Globus pallidus (tissue), 1 donor: Measurements from ENCODE around the gene ST8SIA1.
"Not testable (repeated sequence)": the region's sequence is repeated elsewhere in the genome, so short reads cannot be mapped to it uniquely, and the experiment has no call there.

ENCODE experiments used
- DNase-seq: peaks from one replicate; pipeline ENCODE4 v3.0.0-alpha.2; 2015; ENCODE audit warnings: low spot score

The ST8SIA1 gene, protein sequence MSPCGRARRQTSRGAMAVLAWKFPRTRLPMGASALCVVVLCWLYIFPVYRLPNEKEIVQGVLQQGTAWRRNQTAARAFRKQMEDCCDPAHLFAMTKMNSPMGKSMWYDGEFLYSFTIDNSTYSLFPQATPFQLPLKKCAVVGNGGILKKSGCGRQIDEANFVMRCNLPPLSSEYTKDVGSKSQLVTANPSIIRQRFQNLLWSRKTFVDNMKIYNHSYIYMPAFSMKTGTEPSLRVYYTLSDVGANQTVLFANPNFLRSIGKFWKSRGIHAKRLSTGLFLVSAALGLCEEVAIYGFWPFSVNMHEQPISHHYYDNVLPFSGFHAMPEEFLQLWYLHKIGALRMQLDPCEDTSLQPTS

DNA sequence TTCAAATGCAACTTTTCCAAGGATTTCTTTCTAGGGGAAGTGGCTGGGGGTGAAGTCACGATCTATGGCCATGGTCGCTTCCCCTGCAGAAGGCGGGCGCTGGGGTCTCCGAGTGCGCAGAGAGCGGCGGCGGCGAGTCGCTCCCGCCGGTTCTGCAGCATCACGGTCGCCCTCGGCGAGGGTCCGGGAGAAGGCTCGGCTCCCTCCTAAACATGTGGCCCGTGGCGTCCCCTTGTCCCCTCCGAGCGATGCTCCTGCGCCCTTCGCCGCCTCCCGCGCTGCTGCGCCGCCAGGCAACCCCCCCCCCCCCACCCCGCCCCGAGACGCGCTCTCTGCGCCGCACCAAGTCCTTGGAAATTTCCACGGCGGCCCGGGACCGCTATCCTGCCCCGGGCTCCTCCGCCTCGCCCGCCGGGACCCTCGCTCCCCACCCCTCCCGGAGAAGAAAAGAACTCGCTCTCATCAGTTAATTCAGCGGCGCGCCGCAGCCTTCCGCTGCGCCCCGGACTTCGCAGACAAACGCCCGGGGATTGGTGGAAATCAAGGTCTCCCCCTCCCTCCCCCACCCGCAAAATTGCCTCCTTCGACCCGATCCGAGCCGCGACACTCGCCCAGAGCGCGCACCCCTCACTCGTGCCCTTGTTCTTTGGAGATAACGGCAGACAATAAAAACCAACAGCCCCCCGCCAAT lies at the start of gene ST8SIA1:
Gene ST8SIA1, minus strand, starts transcription at position 298 of the 691 bp plus-strand sequence. CDS start 475 bp downstream, outside the sequence.
- no peak for DNase-seq

DNA sequence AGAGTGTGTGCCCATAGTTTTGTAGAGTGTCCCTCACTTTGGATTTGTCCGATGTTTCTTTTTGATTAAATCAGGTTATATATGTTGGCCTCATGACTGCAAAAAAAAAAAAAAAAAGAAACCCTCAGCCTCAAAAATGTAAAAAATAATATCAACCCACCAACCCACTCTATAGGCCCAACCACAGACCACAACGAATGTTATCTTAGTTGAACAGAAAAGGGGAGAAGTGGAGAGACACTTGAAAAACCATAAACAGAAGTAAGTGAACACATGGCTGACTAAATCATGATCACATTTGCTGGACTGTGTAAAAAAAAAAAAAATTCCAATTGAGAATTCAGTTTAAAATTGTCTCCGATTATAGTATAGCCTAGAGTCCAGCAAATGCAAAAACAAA lies 45.5 kb upstream of the ST8SIA1 start:
- DNase-seq = no peak

DNA sequence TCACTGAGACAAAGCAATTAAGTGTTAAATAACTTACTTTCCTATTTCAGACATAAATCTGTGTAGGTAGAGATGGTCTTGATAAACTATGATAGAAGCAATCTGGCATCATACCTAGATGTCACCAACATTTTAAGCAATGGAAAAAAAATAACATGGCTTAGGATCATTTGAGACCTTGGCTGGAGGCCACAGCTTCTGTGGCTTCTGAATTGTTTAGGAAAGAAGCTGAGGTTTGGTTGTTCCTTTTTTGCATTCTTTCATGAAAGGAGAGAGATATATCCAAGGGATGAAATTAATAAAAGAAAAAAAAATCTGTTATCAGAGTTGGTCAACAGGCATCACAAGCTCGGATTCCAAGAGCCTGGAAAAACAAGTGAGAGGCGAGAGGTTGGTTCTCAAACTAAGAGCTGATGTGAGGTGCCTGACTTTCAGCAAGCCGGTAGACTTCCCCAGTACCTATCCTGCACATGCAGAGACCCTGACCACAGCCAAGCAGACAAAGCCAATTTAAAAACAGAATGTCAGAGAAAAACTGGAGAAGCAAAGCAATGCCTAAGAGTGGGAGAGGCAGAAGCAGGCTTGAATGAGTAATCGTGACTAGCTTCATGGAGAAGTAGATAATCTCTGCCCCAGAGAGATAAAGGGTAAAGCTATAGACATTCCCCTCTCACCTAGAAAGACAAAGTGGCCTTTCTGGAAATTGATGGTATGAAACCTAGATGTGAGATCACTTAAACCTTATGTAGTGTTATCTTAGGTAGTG lies 43.4 kb upstream of the ST8SIA1 start:
- no peak for DNase-seq

DNA sequence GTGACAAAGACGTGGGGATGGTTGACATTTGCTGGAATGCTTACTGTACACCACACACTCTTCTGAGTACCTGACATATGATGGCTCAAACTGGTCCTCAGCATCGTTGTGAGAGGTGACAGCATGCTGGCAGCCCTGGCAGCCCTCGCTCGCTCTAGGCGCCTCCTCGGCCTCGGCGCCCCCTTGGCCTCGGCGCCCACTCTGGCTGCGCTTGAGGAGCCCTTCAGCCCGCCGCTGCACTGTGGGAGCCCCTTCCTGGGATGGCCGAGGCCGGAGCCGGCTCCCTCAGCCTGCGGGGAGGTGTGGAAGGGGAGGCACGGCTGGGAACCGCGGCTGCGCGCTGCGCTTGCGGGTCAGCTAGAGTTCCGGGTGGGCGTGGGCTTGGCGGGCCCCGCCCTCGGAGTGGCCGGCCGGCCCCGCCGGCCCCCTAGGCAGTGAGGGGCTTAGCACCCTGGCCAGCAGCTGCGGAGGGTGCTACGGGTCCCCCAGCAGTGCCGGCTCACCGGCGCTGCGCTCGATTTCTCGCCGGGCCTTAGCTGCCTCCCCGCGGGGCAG lies 42.2 kb upstream of the ST8SIA1 start:
- not testable (repeated sequence) for DNase-seq

DNA sequence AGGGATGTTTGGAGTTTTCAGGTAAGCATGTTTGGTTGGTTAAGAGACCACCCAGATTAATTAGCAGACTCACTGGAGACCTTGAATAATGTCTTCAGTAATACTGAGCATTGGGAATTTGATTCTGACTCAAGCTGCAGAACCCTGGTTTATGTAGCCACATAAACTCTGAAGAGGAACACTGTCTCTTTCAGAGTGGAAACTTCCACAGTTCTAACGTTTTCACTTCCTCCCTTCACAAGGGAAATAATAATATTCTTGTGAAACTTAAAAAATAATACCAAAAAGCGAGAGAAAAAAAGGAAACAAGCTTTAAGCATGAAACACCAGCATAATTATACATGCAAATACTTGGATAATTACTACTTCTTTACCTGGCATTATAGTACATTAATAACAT lies 40.0 kb upstream of the ST8SIA1 start:
- DNase-seq = no peak

DNA sequence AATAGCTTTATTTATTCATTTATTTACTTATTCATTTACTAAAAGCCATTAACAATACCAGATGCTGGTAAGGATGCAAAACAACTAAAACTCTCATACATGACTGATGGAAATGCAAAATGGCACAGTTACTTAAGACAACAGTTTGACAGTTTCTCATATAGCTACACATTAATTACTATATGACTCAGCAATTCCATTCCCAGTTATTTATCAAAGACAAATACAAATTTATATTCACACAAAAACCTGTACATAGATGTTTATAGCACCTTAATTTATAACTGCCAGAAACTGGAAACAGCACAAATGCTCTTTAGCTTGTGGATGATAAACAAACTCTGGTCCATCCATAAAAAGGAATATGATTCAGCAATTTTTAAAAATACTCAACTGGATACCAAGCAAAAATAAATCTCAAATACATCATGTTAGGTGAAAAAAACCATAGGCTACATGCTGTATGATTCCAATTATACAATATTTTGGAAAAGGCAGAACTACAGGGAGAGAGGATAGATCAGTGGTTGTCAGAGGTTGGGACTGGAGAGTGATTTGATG lies 37.9 kb upstream of the ST8SIA1 start:
- no peak for DNase-seq

DNA sequence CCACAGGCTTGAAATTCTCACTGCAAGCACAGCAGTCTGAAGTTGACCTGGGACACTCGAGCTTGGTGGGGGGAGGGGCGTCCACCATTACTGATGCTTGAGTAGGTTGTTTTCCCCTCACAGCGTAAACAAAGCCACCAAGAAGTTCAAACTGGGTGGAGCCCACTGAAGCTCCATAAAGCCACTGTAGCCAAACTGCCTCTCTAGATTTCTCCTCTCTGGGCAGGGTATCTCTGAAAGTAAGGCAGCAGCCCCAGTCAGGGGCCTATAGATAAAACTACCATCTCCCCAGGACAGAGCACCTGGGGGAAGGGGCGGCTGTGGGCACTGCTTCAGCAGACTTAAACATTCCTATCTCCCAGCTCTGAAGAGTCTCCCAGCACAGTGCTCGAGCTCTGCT lies 31.7 kb upstream of the ST8SIA1 start:
- no peak for DNase-seq

DNA sequence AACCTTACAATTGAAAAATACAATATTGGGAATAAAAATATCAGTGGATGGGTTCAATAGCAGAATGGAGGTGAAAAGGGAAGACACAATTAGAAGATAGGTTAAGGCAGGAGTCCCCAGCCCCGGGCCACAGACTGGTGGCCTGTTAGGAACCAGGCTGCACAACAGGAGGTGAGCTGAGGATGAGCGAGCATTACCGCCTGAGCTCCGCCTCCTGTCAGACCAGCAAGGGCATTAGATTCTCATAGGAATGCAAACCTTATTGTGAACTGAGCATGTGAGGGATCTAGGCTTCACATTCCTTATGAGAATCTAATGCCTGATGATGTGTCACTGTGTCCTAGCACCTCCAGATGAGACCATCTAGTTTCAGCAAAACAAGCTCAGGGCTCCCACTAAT lies 27.3 kb upstream of the ST8SIA1 start:
- no peak for DNase-seq

DNA sequence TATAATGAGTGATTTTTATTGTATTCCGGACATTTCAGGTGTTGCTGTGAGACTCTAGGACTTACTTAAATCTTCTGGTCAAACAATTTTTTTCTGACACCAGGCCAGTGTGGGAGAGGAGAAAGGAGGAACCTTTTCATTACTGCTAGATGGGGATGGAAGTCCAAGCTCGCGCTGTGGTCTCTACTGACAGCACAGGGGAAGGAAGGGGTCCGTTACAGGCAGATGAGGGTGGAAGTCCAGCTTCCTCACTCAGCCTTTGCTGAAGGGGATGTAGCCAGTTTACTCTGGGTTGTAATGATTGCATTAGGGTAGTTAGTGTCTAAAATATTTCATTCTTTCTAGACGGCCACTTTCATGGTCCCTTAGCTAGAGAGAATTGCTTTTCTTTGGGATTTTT lies 26.3 kb upstream of the ST8SIA1 start:
- DNase-seq = peak; percentile 3

DNA sequence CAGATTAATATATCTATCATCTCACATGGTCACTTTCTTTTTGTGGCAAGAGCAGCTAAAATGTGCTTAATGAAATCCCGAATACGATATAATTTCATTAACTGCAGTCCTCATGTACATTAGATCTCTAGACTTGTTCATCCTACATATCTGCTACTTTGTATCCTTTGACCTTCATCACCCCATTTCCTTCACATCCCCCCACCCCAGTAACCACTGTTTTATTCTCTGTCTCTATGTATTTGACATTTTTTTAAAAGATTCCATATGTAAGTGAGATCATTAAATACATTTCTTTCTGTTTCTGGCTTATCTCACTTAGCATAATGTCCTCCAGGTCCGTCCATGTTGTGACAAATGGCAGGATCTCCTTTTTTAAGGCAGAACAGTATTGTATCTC lies 23.0 kb upstream of the ST8SIA1 start:
- no peak for DNase-seq

DNA sequence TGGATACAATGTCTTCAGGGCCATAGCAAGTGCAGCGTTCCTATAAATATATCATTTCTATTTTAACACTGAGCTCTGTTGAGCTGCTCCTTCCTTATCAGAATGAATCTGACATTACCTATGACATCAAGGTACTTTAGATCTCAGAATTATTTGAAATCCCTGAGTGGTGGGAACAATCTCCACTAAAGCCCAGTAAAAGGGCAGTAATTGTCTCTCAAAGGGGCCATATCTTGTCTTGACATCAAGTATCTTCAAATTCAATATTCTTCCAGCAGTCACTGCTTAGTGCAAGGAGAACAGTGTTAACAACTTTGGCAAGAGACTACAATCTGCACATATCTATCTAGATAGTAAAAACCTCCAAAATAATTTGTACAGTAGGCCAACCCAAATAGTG lies 21.7 kb upstream of the ST8SIA1 start:
- DNase-seq = no peak

DNA sequence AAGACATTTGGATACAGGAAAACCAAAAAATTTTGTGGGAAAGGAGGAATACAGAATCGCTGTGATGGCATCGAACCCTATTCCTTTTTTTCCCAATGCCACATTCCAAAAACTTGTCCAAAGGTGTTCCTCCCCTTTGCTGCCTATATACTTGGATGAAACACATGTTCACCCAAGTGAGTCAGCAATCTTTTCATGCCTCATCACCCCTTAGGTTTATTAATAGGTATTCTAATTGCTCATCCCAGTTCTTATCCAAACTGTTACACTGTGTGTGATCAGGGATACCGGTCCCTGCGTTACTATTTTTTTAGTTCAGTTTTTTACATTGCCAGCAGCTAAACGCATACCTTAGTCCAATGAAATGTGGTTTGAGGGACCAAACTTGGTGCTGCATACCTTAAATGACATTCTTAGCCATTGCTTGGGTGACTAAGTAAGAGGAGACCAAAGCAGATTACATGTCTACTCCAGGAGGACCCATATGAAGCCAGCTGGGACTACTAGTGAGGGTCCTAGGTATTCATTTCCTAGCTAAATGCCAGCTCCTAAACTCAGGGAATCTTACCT lies 20.6 kb upstream of the ST8SIA1 start:
- DNase-seq = no peak

DNA sequence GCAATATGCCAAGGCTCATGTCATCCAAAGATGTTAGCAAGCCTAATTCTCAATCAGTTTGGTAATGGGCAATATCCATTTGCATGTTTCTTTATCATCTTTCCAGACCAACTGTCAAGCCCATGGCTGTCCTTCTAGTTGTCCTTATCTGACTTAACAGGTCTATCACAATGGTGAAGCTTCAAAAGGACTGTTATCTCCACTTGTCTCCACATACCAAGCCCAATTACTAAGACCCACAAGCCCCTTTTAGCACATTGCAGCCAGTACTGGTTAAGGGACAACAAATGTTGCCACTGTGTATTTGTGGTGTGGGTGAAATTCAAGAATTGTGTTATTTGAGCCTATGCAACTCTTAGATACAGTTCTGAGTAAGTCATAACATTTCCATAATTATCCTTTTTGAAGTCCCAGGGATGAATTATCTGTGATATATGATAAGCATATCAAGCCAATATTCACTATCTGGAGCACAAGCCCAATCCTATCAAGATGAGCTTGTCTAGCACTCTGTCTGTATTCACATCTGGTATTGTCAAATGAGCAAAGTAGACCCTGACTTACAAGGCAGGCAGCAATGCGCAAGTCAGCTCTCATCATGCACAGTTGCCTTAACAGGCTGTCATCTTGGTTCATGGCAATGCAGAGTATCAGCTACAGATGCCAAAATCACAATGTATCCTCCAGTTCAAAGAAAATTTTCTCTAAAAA lies 19.3 kb upstream of the ST8SIA1 start:
- DNase-seq = no peak

DNA sequence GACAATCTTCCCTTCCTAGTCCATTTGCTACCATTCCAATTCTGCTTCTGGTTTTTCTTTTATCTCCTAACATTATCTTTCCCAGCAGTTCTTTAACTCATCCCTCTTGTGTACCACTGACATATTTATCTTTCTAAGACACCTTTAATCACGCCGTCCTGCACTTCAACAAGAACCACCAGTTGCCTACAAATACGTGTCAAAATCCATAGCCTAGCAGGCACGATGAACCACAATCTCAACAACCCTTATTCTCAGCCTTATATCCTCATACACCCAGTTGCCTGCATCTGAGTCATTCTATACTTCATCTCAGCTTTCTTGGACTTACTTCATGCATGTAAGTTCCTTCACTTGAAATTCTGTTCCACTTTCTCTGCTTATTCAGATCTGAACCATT lies 16.4 kb upstream of the ST8SIA1 start:
- no peak for DNase-seq

DNA sequence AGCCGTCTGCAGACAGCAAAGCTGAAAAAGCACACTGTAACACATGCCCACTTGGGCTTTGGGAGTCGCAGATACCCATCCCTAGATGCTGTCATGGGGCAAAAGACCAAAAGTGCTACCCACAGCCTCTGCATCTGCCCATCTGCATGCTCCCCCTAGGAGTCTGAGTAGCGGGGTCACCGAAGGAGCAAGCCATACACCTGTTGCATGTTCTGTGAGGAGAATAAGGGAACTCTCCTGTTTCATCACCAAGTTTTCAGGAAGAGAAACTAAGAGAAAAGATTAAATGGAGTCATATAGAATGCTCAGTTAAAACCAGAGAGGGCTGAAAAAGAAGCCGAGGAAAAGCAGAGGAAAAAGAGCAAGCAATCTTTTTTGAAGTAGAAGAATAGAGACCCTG lies 13.7 kb upstream of the ST8SIA1 start:
- DNase-seq = no peak

DNA sequence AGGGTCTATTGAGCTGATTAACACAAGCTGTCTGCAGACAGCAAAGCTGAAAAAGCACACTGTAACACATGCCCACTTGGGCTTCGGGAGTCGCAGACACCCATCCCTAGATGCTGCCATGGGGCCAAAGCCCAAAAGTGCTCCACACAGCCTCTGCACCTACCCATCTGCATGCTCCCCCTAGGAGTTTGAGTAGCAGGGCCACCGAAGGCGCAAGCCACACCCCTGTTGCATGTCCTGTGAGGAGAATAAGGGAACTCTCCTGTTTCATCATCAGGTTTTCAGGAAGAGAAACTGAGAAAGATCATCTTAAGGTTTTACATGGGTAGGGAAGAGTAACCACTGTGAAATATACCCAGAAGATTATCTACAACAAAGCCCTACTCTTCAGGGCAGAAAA lies 5.6 kb upstream of the ST8SIA1 start:
- no peak for DNase-seq

DNA sequence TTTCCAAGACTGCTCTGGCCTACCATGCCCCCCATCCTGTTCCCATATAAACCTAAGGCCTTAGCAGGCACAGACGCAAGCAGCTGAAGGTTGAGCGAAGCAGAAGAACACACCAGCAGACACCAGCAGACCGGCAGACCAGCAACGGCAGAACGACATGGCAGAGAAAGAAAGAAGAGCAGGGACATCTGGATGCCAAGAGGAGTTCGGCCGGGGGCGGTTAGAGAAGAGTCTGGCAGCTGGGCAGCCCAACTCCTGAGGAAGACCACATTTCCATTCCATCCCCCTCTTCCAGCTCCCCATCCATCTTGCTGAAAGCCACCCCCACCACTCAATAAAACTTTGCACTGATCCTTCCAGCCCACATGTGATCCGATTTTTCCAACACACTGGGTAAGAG lies 5.2 kb upstream of the ST8SIA1 start:
- no peak for DNase-seq

DNA sequence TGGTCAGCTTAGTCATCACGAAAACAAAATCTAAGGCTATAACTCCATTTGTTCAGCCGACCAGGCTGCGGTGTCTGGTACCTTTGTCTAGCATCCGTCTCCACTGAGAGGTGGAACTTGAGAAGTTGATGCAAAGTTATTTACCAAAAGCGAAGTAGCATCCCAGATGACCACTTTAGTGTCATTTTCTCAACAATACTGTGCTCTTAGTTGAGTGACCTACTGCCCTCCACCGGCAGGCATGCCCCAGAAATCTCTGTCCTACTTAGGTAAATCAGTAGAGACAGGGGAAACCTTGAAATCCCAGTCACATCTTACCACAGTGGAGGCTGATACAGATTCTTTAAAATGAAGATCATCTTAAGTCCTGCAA lies 1.3 kb upstream of the ST8SIA1 start:
- no peak for DNase-seq

DNA sequence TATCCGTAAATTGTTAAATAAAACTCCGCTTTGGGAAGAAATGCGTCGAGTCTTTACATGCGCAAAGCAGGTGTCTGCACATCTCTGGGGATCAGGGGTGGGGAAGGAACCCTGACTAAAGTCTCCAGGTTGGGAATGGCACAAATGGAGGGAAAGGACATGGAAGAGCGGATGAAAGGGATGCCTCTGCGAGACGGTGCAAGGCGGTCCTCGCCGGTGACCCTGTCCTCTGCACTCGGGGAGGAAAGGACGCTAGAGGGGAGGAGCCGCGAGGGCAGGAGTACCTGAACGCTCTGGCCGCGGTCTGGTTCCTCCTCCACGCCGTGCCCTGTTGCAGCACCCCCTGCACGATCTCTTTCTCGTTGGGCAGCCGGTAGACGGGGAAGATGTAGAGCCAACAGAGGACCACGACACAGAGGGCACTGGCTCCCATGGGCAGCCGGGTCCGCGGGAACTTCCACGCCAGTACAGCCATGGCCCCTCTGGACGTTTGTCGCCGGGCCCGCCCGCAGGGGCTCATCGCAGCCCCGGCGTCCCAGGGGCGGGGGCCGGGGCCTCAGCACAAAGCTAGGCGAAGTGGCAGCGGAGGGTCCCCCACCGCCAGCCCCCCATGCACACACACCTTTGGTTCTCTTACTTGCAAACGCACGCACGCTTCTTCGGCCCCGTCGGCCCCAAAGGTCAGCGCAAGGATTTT lies 646 bp downstream of the ST8SIA1 start:
- DNase-seq = no peak

DNA sequence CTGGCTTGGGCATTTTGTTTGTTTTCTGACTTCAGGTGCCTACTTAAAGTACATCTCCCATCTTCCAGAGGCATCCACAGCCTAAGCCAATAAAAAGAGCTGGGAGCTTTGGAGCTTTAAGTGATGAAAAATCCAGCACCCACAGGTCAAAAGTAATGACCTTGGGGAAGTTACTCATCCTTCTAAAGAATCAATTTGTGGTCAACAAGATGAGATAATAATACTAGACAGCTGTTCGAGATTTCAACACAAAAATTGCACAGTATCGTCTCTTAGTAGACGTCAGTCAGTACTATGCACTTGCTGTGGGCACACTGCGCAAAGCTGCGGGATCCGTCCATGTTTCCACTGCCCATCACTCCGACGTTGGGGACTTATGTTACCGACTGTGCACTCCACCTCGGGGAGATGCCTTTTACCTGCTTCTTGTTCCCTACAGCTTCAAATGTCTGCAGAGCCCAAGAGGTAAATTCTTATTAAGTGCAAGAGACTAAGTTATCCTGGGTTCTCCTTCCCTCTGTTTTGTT lies 1.3 kb downstream of the ST8SIA1 start:
- DNase-seq = no peak

DNA sequence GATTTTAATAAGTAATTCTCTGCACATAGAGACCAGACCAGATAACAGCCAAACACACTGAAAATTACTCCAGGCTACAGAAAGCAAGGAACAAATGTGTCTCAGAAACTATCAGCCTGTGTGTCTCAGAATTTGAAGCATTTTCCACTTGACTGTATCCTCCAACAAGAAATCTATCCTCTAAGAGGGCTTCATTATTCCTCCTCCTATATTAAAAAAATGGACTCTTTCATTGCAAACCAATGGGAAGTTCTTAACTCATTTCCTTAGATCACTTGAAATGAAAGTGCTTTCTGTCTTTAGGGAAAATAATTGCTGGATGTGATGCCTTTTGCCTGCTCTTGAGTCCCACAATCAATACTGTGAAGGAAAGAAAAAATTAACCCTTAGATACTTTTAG lies 2.3 kb downstream of the ST8SIA1 start:
- no peak for DNase-seq
